Ascending aorta (tissue), 2 donors: ENCODE measurements around the gene ADAMTS17. TPM values are rescaled to one million over a fixed set of nuclear protein-coding genes. Genes with fewer than 3 reads are reported as not detected.
"Not testable (repeated sequence)": the region's sequence is repeated elsewhere in the genome, so short reads cannot be mapped to it uniquely, and the experiment has no call there.

Source experiments
- DNase-seq, 2 donors: peaks; one replicate each; pipeline ENCODE4 v3.0.0-alpha.2; 2019; ENCODE audit warnings: low spot score in 2 of 2
- H3K27ac ChIP-seq, 2 donors: fragments of 200-600 bp; sonication (generic); one replicate each; pipeline ENCODE4 v1.5.1; 2016 to 2017; ENCODE audit warnings: mild to moderate bottlenecking in 1 of 2
- H3K27me3 ChIP-seq: fragments of 200-600 bp; sonication (generic); one replicate; pipeline ENCODE4 v1.5.1; 2017
- H3K36me3 ChIP-seq, 2 donors: fragments of 200-600 bp; sonication (generic); one replicate each; pipeline ENCODE4 v1.5.1; 2016
- H3K4me1 ChIP-seq, 2 donors: fragments of 200-600 bp; sonication (generic); one replicate each; pipeline ENCODE4 v1.5.1; 2016 to 2017; ENCODE audit warnings: mild to moderate bottlenecking in 1 of 2
- H3K4me3 ChIP-seq, 2 donors: fragments of 200-600 bp; sonication (generic); one replicate each; pipeline ENCODE4 v1.5.1; 2016 to 2017; ENCODE audit warnings: mild to moderate bottlenecking in 1 of 2
- H3K9me3 ChIP-seq, 2 donors: fragments of 200-600 bp; sonication (generic); one replicate each; pipeline ENCODE4 v1.5.1; 2016
- intact Hi-C: fragments of 100-400 bp; cut with DNase I; formaldehyde crosslinking; loops from one replicate; pipeline ENCODE4 v1.15.1; 2023
- total RNA-seq: library from RNA; depleted of rRNA; stranded (reverse); fragments of >200 nt; gene quantifications from one replicate; pipeline ENCODE4 v1.1.0, GENCODE V29; 2016
- TF ChIP-seq, protein P1 (sequence below), 3 experiments: fragments of 200-600 bp in 2 of 3; fragments of 450-650 bp in 1 of 3; sonication (generic) in 2 of 3; IDR thresholded peaks; one replicate each; pipeline ENCODE4 v1.5.1; 2016 to 2019; ENCODE audit warnings: antibody characterized with exemption in 3 of 3, mild to moderate bottlenecking in 1 of 3, moderate library complexity in 1 of 3

ADAMTS17 gene
- total RNA-seq, 1 donor from 2014 or later = 2.8 TPM

DNA sequence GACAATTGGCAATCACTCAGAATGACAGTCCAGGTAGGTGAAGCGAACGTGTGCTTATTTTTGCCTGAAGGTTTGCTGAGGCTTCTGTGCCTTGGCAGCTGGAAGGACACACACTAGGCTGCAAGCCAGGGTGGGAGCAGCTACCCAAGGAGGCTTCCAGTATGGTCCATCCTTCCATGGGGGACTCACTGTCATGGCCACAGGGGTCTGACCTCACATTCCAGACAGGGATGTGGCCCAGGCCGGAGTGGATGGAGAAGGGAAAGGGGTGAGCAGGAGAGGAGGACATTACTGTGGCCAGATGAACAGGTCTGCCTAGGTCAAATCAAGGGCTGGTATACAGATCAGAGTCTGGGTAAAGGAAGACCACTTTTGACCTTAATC is 247.7 kb downstream of the ADAMTS17 start:
- Histone ChIP-seq H3K9me3 (no peaks in the 10 kb centered on the region), H3K27me3 (no peaks in the 10 kb centered on the region), H3K4me3 (no peak overlapping the region), H3K4me1 (no peaks in the 10 kb centered on the region), H3K27ac (no peak overlapping the region), H3K36me3 (no peaks in the 10 kb centered on the region)
- TF ChIP-seq, protein P1, sequence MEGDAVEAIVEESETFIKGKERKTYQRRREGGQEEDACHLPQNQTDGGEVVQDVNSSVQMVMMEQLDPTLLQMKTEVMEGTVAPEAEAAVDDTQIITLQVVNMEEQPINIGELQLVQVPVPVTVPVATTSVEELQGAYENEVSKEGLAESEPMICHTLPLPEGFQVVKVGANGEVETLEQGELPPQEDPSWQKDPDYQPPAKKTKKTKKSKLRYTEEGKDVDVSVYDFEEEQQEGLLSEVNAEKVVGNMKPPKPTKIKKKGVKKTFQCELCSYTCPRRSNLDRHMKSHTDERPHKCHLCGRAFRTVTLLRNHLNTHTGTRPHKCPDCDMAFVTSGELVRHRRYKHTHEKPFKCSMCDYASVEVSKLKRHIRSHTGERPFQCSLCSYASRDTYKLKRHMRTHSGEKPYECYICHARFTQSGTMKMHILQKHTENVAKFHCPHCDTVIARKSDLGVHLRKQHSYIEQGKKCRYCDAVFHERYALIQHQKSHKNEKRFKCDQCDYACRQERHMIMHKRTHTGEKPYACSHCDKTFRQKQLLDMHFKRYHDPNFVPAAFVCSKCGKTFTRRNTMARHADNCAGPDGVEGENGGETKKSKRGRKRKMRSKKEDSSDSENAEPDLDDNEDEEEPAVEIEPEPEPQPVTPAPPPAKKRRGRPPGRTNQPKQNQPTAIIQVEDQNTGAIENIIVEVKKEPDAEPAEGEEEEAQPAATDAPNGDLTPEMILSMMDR (IDR thresholded peaks at IDR 0.05) = no peak
- DNase-seq = no peak
- intact Hi-C loops = no loop called here

DNA sequence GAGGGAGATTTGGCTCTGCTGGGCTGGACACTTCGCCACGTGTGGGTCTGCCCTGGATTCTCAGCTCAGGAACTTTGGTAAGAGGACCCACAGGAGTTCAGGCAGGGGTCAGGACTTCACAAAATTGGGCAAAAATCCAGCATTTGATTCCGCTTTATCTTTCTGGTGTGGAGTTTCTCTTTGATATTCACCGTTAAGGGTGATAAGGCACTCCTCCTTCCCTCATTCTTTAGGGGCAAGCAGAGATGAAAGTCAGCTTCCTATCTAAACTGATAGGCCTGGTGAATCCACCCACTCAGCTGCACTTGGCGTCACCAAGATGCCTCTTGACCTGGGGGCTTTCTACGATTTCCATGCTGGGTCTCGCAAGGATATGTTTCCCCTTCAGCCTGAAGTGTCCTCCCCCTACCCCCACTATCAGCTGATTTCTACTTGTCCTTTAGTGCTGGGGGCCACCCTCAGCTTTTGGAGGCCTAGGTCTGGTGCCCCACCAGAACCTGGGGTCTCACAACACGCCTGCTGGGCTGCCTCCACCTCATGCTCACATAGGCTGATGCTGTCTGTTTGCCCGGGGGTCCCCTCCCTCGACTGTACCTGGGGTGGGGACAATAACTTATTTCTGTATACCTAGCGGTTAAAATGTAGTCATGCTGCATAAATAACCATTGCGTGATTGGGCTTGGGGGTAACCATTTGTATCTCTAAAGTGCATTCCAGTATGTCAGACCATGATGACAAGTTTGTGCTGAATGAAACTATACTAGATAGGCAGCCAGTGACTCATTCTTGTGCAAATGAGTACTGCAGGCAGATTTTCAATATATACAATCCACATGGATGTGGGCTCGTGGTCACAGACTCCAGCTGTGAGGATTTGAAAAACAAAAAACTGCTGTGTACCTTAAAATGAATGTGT is 248.3 kb downstream of the ADAMTS17 start:
- Histone ChIP-seq H3K4me3 (no peak overlapping the region), H3K27ac (no peak overlapping the region), H3K4me1 (no peaks in the 10 kb centered on the region), H3K27me3 (no peaks in the 10 kb centered on the region), H3K36me3 (no peaks in the 10 kb centered on the region), H3K9me3 (no peaks in the 10 kb centered on the region)
- TF ChIP-seq, protein P1 (IDR thresholded peaks at IDR 0.05) = no peak
- intact Hi-C loops = no loop called here
- DNase-seq = no peak

DNA sequence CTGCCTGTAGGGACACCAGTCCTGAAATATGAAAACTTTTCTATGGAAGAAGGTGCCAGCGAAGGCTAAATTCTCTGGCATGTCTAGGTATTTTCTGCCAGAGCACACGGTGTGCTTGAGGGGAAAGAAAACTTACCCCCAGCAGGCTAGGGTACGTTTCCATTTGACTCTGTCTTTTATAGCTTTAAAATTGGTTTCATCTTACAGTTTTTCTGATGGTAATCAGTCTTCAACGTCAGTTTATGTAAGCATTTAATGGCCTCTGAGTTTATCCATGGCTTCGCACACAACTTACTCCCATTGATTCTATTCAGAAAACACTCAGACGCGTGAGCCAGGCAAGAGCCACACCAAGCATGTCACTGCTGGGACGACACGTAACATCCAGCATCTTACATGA is 249.7 kb downstream of the ADAMTS17 start:
- H3K9me3 ChIP-seq = no peaks in the 10 kb centered on the region
- no peak for DNase-seq
- intact Hi-C loops = no loop called here
- H3K36me3 ChIP-seq = no peaks in the 10 kb centered on the region
- H3K27me3 ChIP-seq = no peaks in the 10 kb centered on the region
- no peak overlapping the region for H3K4me3 ChIP-seq
- no peaks in the 10 kb centered on the region for H3K4me1 ChIP-seq
- TF ChIP-seq, protein P1 (IDR thresholded peaks at IDR 0.05) = no peak
- no peak overlapping the region for H3K27ac ChIP-seq

DNA sequence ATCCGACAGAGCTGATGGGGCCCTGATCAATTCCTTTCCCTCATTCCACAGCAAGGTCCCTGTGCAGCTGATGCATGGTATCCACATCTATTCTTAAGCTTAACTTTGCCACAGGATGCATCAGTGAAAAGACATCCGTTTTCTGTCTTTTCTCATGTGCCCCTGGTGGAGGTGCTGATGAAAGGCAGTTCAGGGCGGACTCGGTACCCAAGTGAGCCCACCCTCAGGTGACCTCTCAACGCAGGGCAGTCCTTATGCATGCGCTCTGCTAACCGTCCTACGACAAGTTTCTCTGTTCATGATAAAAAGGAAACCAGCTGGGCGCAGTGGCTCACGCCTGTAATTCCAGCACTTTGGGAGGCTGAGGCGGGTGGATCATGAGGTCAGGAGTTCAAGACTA is 251.4 kb downstream of the ADAMTS17 start:
- Histone ChIP-seq H3K27ac (no peak overlapping the region), H3K27me3 (no peaks in the 10 kb centered on the region), H3K36me3 (no peaks in the 10 kb centered on the region), H3K9me3 (no peaks in the 10 kb centered on the region), H3K4me3 (no peak overlapping the region), H3K4me1 (no peaks in the 10 kb centered on the region)
- TF ChIP-seq, protein P1 (IDR thresholded peaks at IDR 0.05) = no peak
- intact Hi-C loops = no loop called here
- no peak for DNase-seq

DNA sequence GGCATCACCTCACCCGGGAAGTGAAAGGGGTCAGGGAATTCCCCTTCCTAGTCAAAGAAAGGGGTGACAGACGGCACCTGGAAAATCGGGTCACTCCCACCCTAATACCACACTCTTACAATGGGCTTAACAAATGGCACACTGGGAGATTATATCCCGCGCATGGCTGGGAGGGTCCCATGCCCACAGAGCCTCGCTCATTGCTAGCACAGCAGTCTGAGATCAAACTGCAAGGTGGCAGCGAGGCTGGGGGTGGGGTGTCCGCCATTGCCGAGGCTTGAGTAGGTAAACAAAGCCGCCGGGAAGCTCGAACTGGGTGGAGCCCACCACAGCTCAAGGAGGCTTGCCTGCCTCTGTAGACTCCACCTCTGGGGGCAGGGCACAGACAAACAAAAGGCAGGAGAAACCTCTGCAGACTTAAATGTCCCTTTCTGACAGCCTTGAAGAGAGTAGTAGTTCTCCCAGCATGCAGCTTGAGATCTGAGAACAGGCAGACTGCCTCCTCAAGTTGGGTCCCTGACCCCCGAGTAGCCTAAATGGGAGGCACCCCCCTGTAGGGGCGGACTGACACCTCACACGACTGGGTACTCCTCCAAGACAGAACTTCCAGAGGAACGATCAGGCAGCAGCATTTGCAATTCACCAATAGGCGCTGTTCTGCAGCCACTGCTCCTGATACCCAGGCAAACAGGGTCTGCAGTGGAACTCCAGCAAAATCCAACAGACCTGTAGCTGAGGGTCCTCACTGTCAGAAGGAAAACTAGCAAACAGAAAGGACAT is 257.5 kb downstream of the ADAMTS17 start:
- H3K27ac ChIP-seq, H3K9me3 ChIP-seq, H3K36me3 ChIP-seq, H3K27me3 ChIP-seq, H3K4me1 ChIP-seq, intact Hi-C loops, H3K4me3 ChIP-seq, DNase-seq: not testable (repeated sequence)

DNA sequence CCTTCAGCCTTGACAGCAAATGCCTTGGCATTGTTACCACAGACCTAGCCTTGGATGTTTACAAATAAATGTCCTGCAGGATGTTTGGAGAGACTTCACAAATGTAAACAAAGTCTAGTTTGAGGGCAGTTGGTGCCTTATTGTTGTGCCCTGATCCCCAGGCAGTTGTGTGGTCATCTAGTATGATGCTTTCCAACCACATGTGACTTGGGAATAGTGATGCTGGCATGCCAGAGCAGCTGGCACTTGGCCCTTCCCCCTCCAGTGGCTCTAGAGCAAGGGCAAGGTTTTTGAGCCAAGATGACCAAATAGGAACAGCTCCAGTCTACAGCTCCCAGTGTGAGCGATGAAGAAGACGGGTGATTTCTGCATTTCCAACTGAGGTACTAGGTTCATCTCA is 258.2 kb downstream of the ADAMTS17 start:
- Histone ChIP-seq H3K9me3 (no peaks in the 10 kb centered on the region), H3K27ac (peak overlapping the region; percentile 16 to 71), H3K36me3 (no peaks in the 10 kb centered on the region), H3K4me1 (no peaks in the 10 kb centered on the region), H3K4me3 (no peak overlapping the region), H3K27me3 (no peaks in the 10 kb centered on the region)
- intact Hi-C loops = no loop called here
- DNase-seq = peak; percentile 31 to 77
- TF ChIP-seq, protein P1 (IDR thresholded peaks at IDR 0.05) = no peak
